Activated CD4-positive, alpha-beta memory T cell treated with anti-CD3 and anti-CD28 coated beads, Interleukin-2, amount 10 ng/mL, durations not matched to agents 7 days and 5 days (primary cell): Measurements from ENCODE around the gene BDKRB1. TPM values are rescaled to one million over a fixed set of nuclear protein-coding genes. Genes with fewer than 3 reads are reported as not detected.

ENCODE experiments used
- CTCF ChIA-PET: fragments of 350-600 bp; sonication (Branson Sonifier 250); formaldehyde crosslinking; loops from one replicate; lab custom pipeline; 2021; ENCODE audit warnings: antibody characterized with exemption, inconsistent platforms; lab: Charles Lee
- POLR2A ChIA-PET: fragments of 350-600 bp; sonication (Branson Sonifier 250); formaldehyde crosslinking; loops from one replicate; lab custom pipeline; 2021; ENCODE audit warnings: antibody characterized with exemption; lab: Charles Lee
- DNase-seq: peaks from one replicate; pipeline ENCODE4 v3.0.0-alpha.2; 2020
- H3K27ac Mint-ChIP-seq: one replicate; pipeline ENCODE4 v1.8.0; 2021; ENCODE audit warnings: mild to moderate bottlenecking, mixed read lengths
- H3K27me3 Mint-ChIP-seq: one replicate; pipeline ENCODE4 v1.8.0; 2021; ENCODE audit warnings: mixed read lengths
- H3K36me3 Mint-ChIP-seq: one replicate; pipeline ENCODE4 v1.8.0; 2021; ENCODE audit warnings: low read depth, mixed read lengths
- H3K4me1 Mint-ChIP-seq: one replicate; pipeline ENCODE4 v1.8.0; 2021; ENCODE audit warnings: mixed read lengths
- H3K4me3 Mint-ChIP-seq: one replicate; pipeline ENCODE4 v1.8.0; 2021; ENCODE audit warnings: mild to moderate bottlenecking, mixed read lengths
- H3K9me3 Mint-ChIP-seq: one replicate; pipeline ENCODE4 v1.8.0; 2021; ENCODE audit warnings: mixed read lengths
- total RNA-seq, 2 experiments: library from RNA; stranded (reverse); gene quantifications; one replicate each; pipeline ENCODE4 v1.2.3, GENCODE V29; 2021

The BDKRB1 gene
- total RNA-seq, 2 experiments from 2014 or later, result not detected

- no peaks in the 10 kb centered on the region for H3K36me3 Mint-ChIP-seq
- ChIA-PET CTCF (no interaction called here), POLR2A (no interaction called here)
- H3K4me3 Mint-ChIP-seq, result no peak overlapping the region
- H3K27ac Mint-ChIP-seq, result no peak overlapping the region
- H3K9me3 Mint-ChIP-seq, result no peaks in the 10 kb centered on the region
- no peak for DNase-seq
- peaks cover 12% of the 10 kb centered on the region for H3K27me3 Mint-ChIP-seq
- H3K4me1 Mint-ChIP-seq, result no peaks in the 10 kb centered on the region
These were observed 1.0 kb downstream of the BDKRB1 start for GRCh38 chr14:96257056-96257455.

- Mint-ChIP-seq H3K27ac (no peak overlapping the region), H3K36me3 (no peaks in the 10 kb centered on the region), H3K4me1 (no peaks in the 10 kb centered on the region), H3K4me3 (no peak overlapping the region), H3K9me3 (no peaks in the 10 kb centered on the region), H3K27me3 (peaks cover 12% of the 10 kb centered on the region)
- POLR2A ChIA-PET, result no interaction called here
- CTCF ChIA-PET, result no interaction called here
- DNase-seq, result no peak
These were observed 1.9 kb downstream of the BDKRB1 start for GRCh38 chr14:96257900-96258299.

GRCh38 chr14:96260341-96260821, 4.4 kb downstream of the BDKRB1 start:
- Mint-ChIP-seq H3K9me3 (no peaks in the 10 kb centered on the region), H3K4me1 (no peaks in the 10 kb centered on the region), H3K27me3 (peaks cover 12% of the 10 kb centered on the region), H3K27ac (no peak overlapping the region), H3K36me3 (no peaks in the 10 kb centered on the region), H3K4me3 (no peak overlapping the region)
- no peak for DNase-seq
- ChIA-PET CTCF (no interaction called here), POLR2A (no interaction called here)

GRCh38 chr14:96261053-96261452, 5.0 kb downstream of the BDKRB1 start:
- Mint-ChIP-seq H3K9me3 (no peaks in the 10 kb centered on the region), H3K27ac (no peak overlapping the region), H3K4me1 (no peaks in the 10 kb centered on the region), H3K4me3 (no peak overlapping the region), H3K27me3 (peaks cover 12% of the 10 kb centered on the region), H3K36me3 (no peaks in the 10 kb centered on the region)
- ChIA-PET POLR2A (no interaction called here), CTCF (no interaction called here)
- no peak for DNase-seq

GRCh38 chr14:96261772-96262655, 6.0 kb downstream of the BDKRB1 start:
- Mint-ChIP-seq H3K4me3 (no peak overlapping the region), H3K4me1 (no peaks in the 10 kb centered on the region), H3K9me3 (no peaks in the 10 kb centered on the region), H3K27me3 (peaks cover 12% of the 10 kb centered on the region), H3K27ac (no peak overlapping the region), H3K36me3 (no peaks in the 10 kb centered on the region)
- no peak for DNase-seq
- ChIA-PET POLR2A (no interaction called here), CTCF (no interaction called here)

- CTCF ChIA-PET, result no interaction called here
- no peak overlapping the region for H3K4me3 Mint-ChIP-seq
- no peak for DNase-seq
These were observed 7.6 kb downstream of the BDKRB1 start for GRCh38 chr14:96263347-96264199.

GRCh38 chr14:96264200-96264553, 8.2 kb downstream of the BDKRB1 start:
- Mint-ChIP-seq H3K27ac (no peak overlapping the region), H3K27me3 (peaks cover 7% of the 10 kb centered on the region), H3K4me3 (no peak overlapping the region), H3K4me1 (no peaks in the 10 kb centered on the region), H3K36me3 (no peaks in the 10 kb centered on the region), H3K9me3 (no peaks in the 10 kb centered on the region)
- DNase-seq, result no peak
- CTCF ChIA-PET, result no interaction called here
- POLR2A ChIA-PET, result no interaction called here

More at GRCh38 chr14:96263347-96264199, 7.6 kb downstream of the BDKRB1 start:
- H3K27me3 Mint-ChIP-seq, result peaks cover 7% of the 10 kb centered on the region
- no peak overlapping the region for H3K27ac Mint-ChIP-seq
- H3K4me1 Mint-ChIP-seq, result no peaks in the 10 kb centered on the region
- POLR2A ChIA-PET, result no interaction called here
- no peaks in the 10 kb centered on the region for H3K9me3 Mint-ChIP-seq
- no peaks in the 10 kb centered on the region for H3K36me3 Mint-ChIP-seq

GRCh38 chr14:96264853-96265252, 8.8 kb downstream of the BDKRB1 start:
- Mint-ChIP-seq H3K36me3 (no peaks in the 10 kb centered on the region), H3K27ac (no peak overlapping the region), H3K27me3 (peaks cover 7% of the 10 kb centered on the region), H3K4me1 (no peaks in the 10 kb centered on the region), H3K9me3 (no peaks in the 10 kb centered on the region), H3K4me3 (no peak overlapping the region)
- no peak for DNase-seq
- ChIA-PET POLR2A (no interaction called here), CTCF (no interaction called here)

GRCh38 chr14:96265383-96266095, 9.5 kb downstream of the BDKRB1 start:
- DNase-seq, result no peak
- ChIA-PET POLR2A (no interaction called here), CTCF (no interaction called here)
- H3K27me3 Mint-ChIP-seq, result peaks cover 6% of the 10 kb centered on the region
- no peaks in the 10 kb centered on the region for H3K4me1 Mint-ChIP-seq
- H3K9me3 Mint-ChIP-seq, result no peaks in the 10 kb centered on the region
- H3K27ac Mint-ChIP-seq, result no peak overlapping the region
- no peaks in the 10 kb centered on the region for H3K36me3 Mint-ChIP-seq
- H3K4me3 Mint-ChIP-seq, result no peak overlapping the region

GRCh38 chr14:96267336-96267735, 11.3 kb downstream of the BDKRB1 start:
- DNase-seq, result no peak
- no peaks in the 10 kb centered on the region for H3K4me1 Mint-ChIP-seq
- ChIA-PET POLR2A (no interaction called here), CTCF (no interaction called here)
- no peaks in the 10 kb centered on the region for H3K36me3 Mint-ChIP-seq
- no peak overlapping the region for H3K4me3 Mint-ChIP-seq
- H3K27me3 Mint-ChIP-seq, result no peaks in the 10 kb centered on the region
- no peak overlapping the region for H3K27ac Mint-ChIP-seq
- H3K9me3 Mint-ChIP-seq, result no peaks in the 10 kb centered on the region

- ChIA-PET POLR2A (no interaction called here), CTCF (no interaction called here)
- Mint-ChIP-seq H3K27me3 (no peaks in the 10 kb centered on the region), H3K27ac (no peak overlapping the region), H3K4me3 (no peak overlapping the region), H3K4me1 (no peaks in the 10 kb centered on the region), H3K36me3 (no peaks in the 10 kb centered on the region), H3K9me3 (no peaks in the 10 kb centered on the region)
- DNase-seq, result no peak
These were observed 11.9 kb downstream of the BDKRB1 start for GRCh38 chr14:96267916-96268315.

- CTCF ChIA-PET, result no interaction called here
- Mint-ChIP-seq H3K27ac (no peak overlapping the region), H3K36me3 (no peaks in the 10 kb centered on the region), H3K4me1 (no peaks in the 10 kb centered on the region), H3K9me3 (no peaks in the 10 kb centered on the region), H3K4me3 (no peak overlapping the region), H3K27me3 (no peaks in the 10 kb centered on the region)
- POLR2A ChIA-PET, result no interaction called here
- no peak for DNase-seq
These were observed 12.7 kb downstream of the BDKRB1 start for GRCh38 chr14:96268431-96269358.
